IMR-90 (cell line): ENCODE data around the gene SEC24D. TPM values are rescaled to one million over a fixed set of nuclear protein-coding genes. Genes with fewer than 3 reads are reported as not detected.

Experiments used
- ATAC-seq: fragments of 200-7000 bp; cut with Tn5 transposase; 2 replicates; pipeline ENCODE4 v1.9.1; 2020; ENCODE audit warnings: low read depth, mild to moderate bottlenecking, moderate library complexity
- BruUV-seq: library from RNA; stranded (reverse); fragments of 400-500 nt; replicated peaks from 2 replicates; lab custom pipeline; 2021; lab: Mats Ljungman, UMichigan
- CTCF ChIA-PET: fragments of 300-600 bp; formaldehyde crosslinking; extraction: SDS; loops from one replicate; lab custom pipeline; 2021; ENCODE audit warnings: antibody characterized with exemption; lab: Yijun Ruan, JAX
- POLR2A ChIA-PET: fragments of 300-600 bp; sonication (Branson Sonifier 250); formaldehyde crosslinking; loops from one replicate; lab custom pipeline; 2022; ENCODE audit warnings: antibody characterized with exemption; ENCODE audit not compliant: unreplicated experiment; lab: Charles Lee
- DNase-seq: peaks from one replicate; pipeline ENCODE4 v3.0.0; 2013
- H2AFZ ChIP-seq: replicated peaks from 2 replicates; pipeline ENCODE3; 2013; ENCODE audit warnings: low read length, mild to moderate bottlenecking; ENCODE audit not compliant: poor library complexity
- H2AK5ac ChIP-seq: 2 replicates; pipeline ENCODE4 v1.6.1; 2013; ENCODE audit warnings: low read depth, low read length, inconsistent platforms
- H2AK9ac ChIP-seq: replicated peaks from 2 replicates; pipeline ENCODE3; 2013; ENCODE audit warnings: mild to moderate bottlenecking, low read depth, low read length, moderate library complexity; ENCODE audit not compliant: poor library complexity
- H2BK120ac ChIP-seq: 2 replicates; pipeline ENCODE4 v1.6.1; 2013; ENCODE audit warnings: low read depth, low read length, inconsistent platforms
- H2BK15ac ChIP-seq: 3 replicates; pipeline ENCODE4 v1.6.1; 2013; ENCODE audit warnings: low read depth, low read length, inconsistent platforms
- H2BK20ac ChIP-seq: 2 replicates; pipeline ENCODE4 v1.6.1; 2013; ENCODE audit warnings: low read depth, mild to moderate bottlenecking, inconsistent platforms, low read length, moderate library complexity
- H2BK5ac ChIP-seq: 2 replicates; pipeline ENCODE4 v1.6.1; 2013; ENCODE audit warnings: mild to moderate bottlenecking, low read depth, low read length, inconsistent platforms; ENCODE audit not compliant: poor library complexity, severe bottlenecking
- H3K14ac ChIP-seq: replicated peaks from 2 replicates; pipeline ENCODE4 v1.6.1; 2013; ENCODE audit warnings: low read depth, low read length, inconsistent platforms
- H3K18ac ChIP-seq: 2 replicates; pipeline ENCODE4 v1.6.1; 2013; ENCODE audit warnings: low read depth, low read length, control low read depth
- H3K23ac ChIP-seq: 2 replicates; pipeline ENCODE4 v1.6.1; 2013; ENCODE audit warnings: low read depth, low read length, inconsistent platforms
- H3K27ac ChIP-seq: 2 replicates; pipeline ENCODE4 v1.5.1; 2013; ENCODE audit warnings: mild to moderate bottlenecking, control low read depth, low read length; ENCODE audit not compliant: insufficient read depth
- H3K27me3 ChIP-seq: 2 replicates; pipeline ENCODE4 v1.6.1; 2013; ENCODE audit warnings: low read length; ENCODE audit not compliant: control insufficient read depth, insufficient read depth
- H3K36me3 ChIP-seq: 2 replicates; pipeline ENCODE4 v1.6.1; 2013; ENCODE audit warnings: low read length, mixed read lengths; ENCODE audit not compliant: control insufficient read depth, insufficient read depth
- H3K4ac ChIP-seq: 2 replicates; pipeline ENCODE4 v1.6.1; 2013; ENCODE audit warnings: low read depth, low read length, inconsistent platforms
- H3K4me1 ChIP-seq: 2 replicates; pipeline ENCODE4 v1.6.1; 2013; ENCODE audit warnings: low read length, mixed read lengths; ENCODE audit not compliant: control insufficient read depth, insufficient read depth
- H3K4me2 ChIP-seq: 2 replicates; pipeline ENCODE4 v1.6.1; 2013; ENCODE audit warnings: low read depth, mild to moderate bottlenecking, control low read depth, low read length, moderate library complexity
- H3K4me3 ChIP-seq: 2 replicates; pipeline ENCODE4 v1.5.1; 2013; ENCODE audit warnings: low read depth, mild to moderate bottlenecking, control low read depth, low read length, moderate library complexity; ENCODE audit not compliant: insufficient read depth
- H3K56ac ChIP-seq: 2 replicates; pipeline ENCODE4 v1.6.1; 2013; ENCODE audit warnings: low read length, inconsistent platforms; ENCODE audit not compliant: insufficient read depth; ENCODE audit errors: extremely low read depth
- H3K79me1 ChIP-seq, 2 experiments: 2 replicates each; pipeline ENCODE4 v1.6.1; 2013; ENCODE audit warnings: low read length in 2 of 2, inconsistent platforms in 1 of 2, low read depth in 1 of 2
- H3K9ac ChIP-seq: 2 replicates; pipeline ENCODE4 v1.6.1; 2013; ENCODE audit warnings: low read depth, low read length, control low read depth
- H3K9me1 ChIP-seq: 2 replicates; pipeline ENCODE4 v1.6.1; 2013; ENCODE audit warnings: low read length, inconsistent platforms; ENCODE audit not compliant: insufficient read depth
- H3K9me3 ChIP-seq: 2 replicates; pipeline ENCODE4 v1.6.1; 2013; ENCODE audit warnings: low read length; ENCODE audit not compliant: control insufficient read depth, insufficient read depth
- H4K20me1 ChIP-seq: 2 replicates; pipeline ENCODE4 v1.6.1; 2013; ENCODE audit warnings: low read length, inconsistent platforms; ENCODE audit not compliant: insufficient read depth
- H4K5ac ChIP-seq: 2 replicates; pipeline ENCODE4 v1.6.1; 2013; ENCODE audit warnings: mild to moderate bottlenecking, low read depth, low read length, control low read depth
- H4K8ac ChIP-seq, 2 experiments: 2 replicates each; pipeline ENCODE4 v1.6.1; 2013; ENCODE audit warnings: low read depth in 2 of 2, low read length in 2 of 2, control low read depth in 1 of 2, inconsistent platforms in 1 of 2
- H4K91ac ChIP-seq: 2 replicates; pipeline ENCODE4 v1.6.1; 2013; ENCODE audit warnings: low read depth, low read length, inconsistent platforms; ENCODE audit not compliant: insufficient read depth
- CHD1 ChIP-seq: IDR thresholded peaks from 2 replicates; pipeline ENCODE4 v1.6.1; 2012; ENCODE audit warnings: low read depth, low read length, improper control_type of control experiment
- MAFK ChIP-seq: IDR thresholded peaks from 2 replicates; pipeline ENCODE4 v1.6.1; 2012; ENCODE audit warnings: low read depth, low read length, improper control_type of control experiment
- WGBS, 2 experiments: methylation state at CpG; one replicate each; pipeline versions ENCODE4 v1.1.5 to v1.1.7; 2013; ENCODE audit warnings: missing lambda C conversion rate in 2 of 2; ENCODE audit not compliant: insufficient read length in 1 of 2; ENCODE audit errors: extremely low coverage in 2 of 2; 5-methylcytosine and 5-hydroxymethylcytosine counted together
- dilution Hi-C: fragments of 300-500 bp; cut with HindIII; formaldehyde crosslinking; loops from one replicate; pipeline ENCODE4 v1.14.3; 2018; ENCODE audit warnings: low sequenced_read_pairs; ENCODE audit not compliant: unreplicated experiment
- in situ Hi-C: fragments of 300-500 bp; cut with MboI; formaldehyde crosslinking; loops from 3 replicates; pipeline ENCODE4 v1.14.3; 2019; ENCODE audit warnings: low sequenced_read_pairs, inconsistent platforms, mixed read lengths
- intact Hi-C: fragments of 100-400 bp; cut with micrococcal nuclease; formaldehyde crosslinking; loops from 2 replicates; pipeline ENCODE4 v1.10.0; 2022
- polyA plus RNA-seq, 3 experiments: library from polyadenylated mRNA; depleted of rRNA; stranded (reverse); fragments of >200 nt; gene quantifications; 2 replicates each; pipeline ENCODE4 v1.2.3, GENCODE V29; 2012; ENCODE audit warnings: low replicate concordance in 1 of 3
- total RNA-seq: library from RNA; depleted of rRNA; stranded (reverse); fragments of >200 nt; gene quantifications from 2 replicates; pipeline ENCODE4 v1.2.3, GENCODE V29; 2012

Gene SEC24D
- total and polyA plus RNA-seq, 2 of the 4 experiments (the other 2 are of a cell fraction), result 93.2 to 111 TPM

DNA sequence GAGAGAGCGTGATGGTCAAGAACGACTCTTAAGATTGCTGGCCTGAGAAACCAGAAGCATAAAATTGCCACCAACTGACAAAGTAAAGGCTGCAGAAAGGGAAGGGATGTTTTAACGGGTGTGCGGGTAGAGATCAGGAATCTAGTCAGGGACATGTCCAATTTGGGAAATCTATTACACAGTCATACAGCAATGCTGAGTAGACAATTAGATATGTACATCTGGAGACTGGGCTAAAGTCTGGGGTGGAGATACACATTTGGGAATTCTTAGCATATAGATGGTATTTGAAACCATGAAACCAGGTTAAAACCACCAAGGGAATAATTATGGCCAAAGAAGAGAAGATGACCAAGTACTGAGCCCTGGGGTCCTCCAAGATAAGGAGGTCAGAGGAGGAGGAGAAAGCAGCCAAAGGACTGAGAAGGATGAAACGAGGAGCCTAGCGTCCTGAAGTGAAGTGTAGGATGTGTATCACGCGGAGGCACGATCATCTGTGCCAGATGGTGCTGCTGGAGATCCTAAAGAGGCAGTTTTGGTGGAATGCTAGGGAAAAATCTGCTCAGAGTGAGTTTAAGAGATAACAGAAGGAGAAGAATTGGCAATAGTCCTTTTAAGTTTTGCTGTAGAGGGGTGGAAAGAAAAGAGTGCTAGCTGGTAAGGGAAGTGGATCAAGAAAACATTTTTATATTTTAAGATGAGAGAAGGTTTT lies 36.5 kb downstream of the SEC24D start:
- intact Hi-C loops (no loop called here), in situ Hi-C loops (no loop called here), dilution Hi-C loops (no loop called here)
- Histone ChIP-seq H4K5ac (no peak overlapping the region), H3K9me3 (no peaks in the 10 kb centered on the region), H3K4me1 (peaks cover 14% of the 10 kb centered on the region), H2BK5ac (peak overlapping the region; percentile 69), H3K27me3 (no peaks in the 10 kb centered on the region), H3K79me1 (peaks cover 29 to 63% of the 10 kb centered on the region in 2 experiments), H3K23ac (no peak overlapping the region), H3K56ac (no peak overlapping the region), H3K4me2 (no peak overlapping the region), H3K36me3 (peaks cover 49% of the 10 kb centered on the region), H3K14ac (peak overlapping the region; percentile 18; the same call in 1 of the 2 replicates), H3K4me3 (no peak overlapping the region), H3K4ac (no peak overlapping the region), H2AK9ac (no peak overlapping the region), H4K20me1 (peaks cover 50% of the 10 kb centered on the region; the same call in 1 of the 2 replicates), H3K9ac (no peak overlapping the region), H4K8ac (peak overlapping the region in 1 of 2 experiments; percentile 38; a peak in 2 of 4 replicates), H2BK120ac (no peak overlapping the region), H2BK20ac (no peak overlapping the region), H3K18ac (no peak overlapping the region), H3K27ac (peak overlapping the region; percentile 25; the same call in 1 of the 2 replicates), H3K9me1 (peaks cover 11% of the 10 kb centered on the region), H4K91ac (no peak overlapping the region), H2BK15ac (no peak overlapping the region), H2AFZ (no peak overlapping the region), H2AK5ac (no peak overlapping the region)
- 70% methylated on average over 2 of the region's 9 CpGs; no CpG with 5 or more reads in 1 of the 2 experiments for WGBS, 2 experiments
- ATAC-seq (no peak), DNase-seq (no peak)
- ChIA-PET CTCF (interaction anchor here (1.3 kb wide), 1 partner anchor 10 kb away, joined by 4 read pairs; no protein-coding TSS in a partner anchor), POLR2A (no interaction called here)
- TF ChIP-seq MAFK (peak; percentile 66), CHD1 (no peak)
- no TSS peak for BruUV-seq
